ENCODE results near the gene SMAD9.

GRCh38 chr13:36888645-36889044 lies 31.4 kb downstream of the SMAD9 start:
- TF ChIP-seq CTCF (IDR thresholded peaks at IDR 0.05), result no peak
- no peak for TF ChIP-seq POLR2A (IDR thresholded peaks at IDR 0.05)
